GM21529 (cell line): ENCODE measurements around the gene CBLIF.
"Not testable (repeated sequence)": the region's sequence is repeated elsewhere in the genome, so short reads cannot be mapped to it uniquely, and the experiment has no call there.

Source experiments
- ATAC-seq: cut with Tn5 transposase; IDR thresholded peaks from one replicate; pipeline ENCODE4 v1.9.1; 2021; ENCODE audit not compliant: unreplicated experiment

CBLIF gene

DNA sequence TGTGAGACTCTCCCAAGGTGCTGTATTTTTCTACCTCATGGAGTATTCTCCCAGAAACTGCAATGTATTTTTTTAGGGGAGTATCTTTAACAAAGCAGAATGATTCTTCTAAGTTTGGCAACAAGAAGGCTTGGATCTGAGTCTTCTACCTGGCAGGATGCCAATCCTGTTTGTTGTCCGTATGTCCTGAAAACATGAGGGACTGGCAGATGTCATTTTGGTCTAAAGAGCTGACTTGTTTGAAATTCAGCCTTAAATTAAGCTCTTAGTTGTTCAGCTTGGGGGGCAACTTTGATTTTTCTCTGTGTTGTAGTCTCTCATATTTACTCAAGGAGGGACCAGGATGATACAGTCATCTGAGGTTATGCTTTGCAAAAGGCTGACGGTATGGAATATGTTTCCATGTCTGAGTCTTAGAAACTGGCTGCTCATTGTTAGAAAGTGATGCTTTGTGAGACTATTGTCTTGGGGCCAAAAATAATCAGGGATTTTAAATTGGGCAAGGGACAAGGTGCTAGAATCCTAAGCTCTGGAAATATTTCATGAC lies 44.1 kb downstream of the CBLIF start:
- ATAC-seq, result no peak

DNA sequence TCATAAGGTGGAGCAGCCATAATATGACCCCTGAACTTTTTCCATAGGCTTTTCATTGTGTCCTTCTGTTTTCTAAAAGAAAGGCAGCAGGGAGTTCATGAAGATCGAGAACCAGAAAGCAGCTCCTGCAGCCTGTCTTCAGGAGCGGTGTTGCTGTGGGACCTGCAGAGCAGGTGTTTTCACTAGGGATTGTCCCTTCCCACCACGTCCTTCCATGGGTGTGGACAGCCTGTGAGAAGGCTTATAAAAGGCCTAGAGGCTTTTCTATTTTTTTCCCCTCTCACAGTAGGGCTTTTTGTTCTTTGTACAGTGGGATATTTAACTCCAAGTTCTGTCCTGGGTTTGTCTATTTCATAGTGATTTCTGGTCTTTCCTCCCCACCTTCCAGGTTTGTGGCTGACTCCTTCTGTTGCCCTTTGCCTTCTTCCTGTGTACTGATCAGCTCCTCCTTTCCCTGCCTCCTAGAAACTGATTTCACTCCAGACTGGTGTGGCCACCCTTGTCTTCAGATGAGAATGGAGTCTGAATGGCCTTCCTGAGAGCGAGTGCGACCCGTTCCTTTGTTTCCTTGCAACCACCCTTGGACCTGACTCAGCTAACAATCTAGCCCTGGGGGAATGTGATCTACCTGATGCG lies 44.8 kb downstream of the CBLIF start:
- no peak for ATAC-seq

DNA sequence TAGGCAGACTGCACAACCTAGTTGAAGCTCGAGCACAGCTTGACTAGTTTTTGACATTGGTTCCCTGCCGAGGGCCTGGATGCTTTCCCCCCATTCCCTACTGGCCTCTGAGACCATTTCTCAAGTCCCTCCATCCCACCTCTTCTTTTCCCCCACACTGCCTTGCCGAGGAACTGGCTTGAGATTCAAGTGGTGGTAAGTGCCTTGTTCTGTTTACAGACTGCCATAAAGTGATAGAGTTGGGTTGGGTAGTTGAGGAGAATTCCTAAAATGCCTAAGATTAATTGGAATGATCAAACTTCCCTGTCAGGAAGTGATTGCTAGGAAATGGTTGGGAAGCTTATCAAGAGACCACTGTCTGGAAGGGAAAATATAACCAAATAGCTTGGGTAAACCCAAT lies 50.9 kb downstream of the CBLIF start:
- ATAC-seq, result no peak

DNA sequence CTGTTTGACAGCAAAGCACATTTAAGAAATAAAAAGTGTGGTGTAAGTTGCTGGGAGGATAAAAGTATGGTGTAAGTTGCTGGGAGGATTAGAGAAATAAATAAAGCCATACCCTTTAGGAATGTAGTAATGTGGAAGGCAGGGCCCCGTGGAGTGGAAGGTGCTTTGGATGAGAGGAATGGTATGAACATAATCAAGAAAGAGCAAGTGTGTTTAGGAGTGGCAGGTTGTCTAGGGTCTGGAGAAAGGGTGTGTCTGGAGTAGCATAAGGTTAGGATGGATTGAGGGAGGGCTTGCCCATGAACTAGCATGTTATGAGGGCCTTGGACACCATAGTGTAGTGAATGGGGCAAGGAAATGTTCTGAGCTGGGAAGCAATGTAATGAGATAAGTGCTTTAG lies 52.8 kb downstream of the CBLIF start:
- ATAC-seq, result no peak

DNA sequence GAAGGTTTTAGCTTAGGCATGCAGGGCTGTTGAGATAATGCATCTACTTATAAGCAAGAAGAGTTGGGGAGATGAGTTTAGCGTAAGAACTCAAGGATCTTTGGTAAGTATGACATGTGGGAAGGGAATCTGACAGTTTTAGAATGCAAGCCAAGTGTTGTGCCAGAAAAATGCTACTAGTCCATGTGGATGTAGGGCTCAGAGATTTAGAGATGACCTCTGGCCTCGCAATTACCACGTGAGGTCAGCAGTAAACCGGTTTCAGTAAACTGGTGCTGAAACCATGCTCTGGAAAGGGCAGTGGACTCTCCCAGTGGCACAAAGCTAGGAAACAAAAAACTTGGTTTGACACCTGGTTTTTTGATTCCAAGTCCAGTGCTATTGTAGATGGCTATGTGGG lies 53.7 kb downstream of the CBLIF start:
- no peak for ATAC-seq

DNA sequence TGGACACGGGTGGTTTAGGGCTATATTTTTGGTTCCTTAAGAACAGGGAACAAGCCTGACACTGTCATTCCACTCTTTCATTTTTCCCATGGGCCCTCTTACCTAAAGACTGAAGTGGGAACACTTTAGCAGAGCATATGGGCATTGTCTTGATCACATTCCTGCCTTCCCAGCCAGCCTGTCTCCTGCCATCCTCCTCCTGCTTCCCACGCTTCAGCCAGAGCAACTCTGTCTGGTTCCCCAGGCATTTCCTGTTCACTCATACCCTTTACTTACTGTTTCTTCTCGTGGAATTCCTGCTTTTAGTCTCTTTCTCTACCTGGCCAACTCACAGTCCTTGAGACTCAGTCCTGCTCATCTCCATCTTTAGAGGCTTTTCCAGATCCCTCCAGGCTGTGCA lies 57.5 kb downstream of the CBLIF start:
- ATAC-seq, result no peak

DNA sequence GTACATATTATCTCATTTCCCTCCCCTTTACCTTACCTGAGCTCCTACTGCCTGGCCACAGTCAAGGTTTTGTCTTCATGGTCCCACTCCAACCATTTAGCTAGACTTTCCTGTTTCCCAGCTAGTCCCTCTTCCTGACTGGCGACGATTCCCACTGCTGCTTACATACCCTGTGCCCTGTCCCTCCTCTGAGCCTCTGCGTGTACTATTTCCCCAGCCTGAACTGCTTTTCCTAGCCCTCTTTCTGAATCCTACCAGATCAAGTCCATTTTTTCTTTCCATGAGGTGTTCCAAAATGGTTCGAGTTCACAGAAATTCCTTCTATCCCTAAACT lies 58.1 kb downstream of the CBLIF start:
- no peak for ATAC-seq

DNA sequence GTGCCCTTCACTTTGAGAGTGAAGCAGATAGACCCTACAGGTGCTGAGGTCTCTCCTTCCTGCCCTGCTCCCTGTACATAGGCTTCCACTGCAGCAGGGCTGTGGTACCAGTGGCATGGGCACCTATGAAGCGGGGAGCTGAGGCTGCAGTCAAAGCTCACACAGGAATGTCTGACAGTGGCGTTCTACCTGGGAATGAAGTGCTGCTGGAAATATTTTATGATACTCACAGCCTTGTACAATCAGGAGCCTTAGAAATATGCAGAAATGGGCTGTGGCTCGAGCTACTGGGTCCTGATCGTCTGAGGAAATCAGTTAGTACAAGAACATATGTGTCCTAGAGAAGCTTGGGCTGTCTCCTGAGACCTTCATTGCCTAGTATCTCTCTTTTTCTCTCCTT lies 59.5 kb downstream of the CBLIF start:
- ATAC-seq, result no peak

DNA sequence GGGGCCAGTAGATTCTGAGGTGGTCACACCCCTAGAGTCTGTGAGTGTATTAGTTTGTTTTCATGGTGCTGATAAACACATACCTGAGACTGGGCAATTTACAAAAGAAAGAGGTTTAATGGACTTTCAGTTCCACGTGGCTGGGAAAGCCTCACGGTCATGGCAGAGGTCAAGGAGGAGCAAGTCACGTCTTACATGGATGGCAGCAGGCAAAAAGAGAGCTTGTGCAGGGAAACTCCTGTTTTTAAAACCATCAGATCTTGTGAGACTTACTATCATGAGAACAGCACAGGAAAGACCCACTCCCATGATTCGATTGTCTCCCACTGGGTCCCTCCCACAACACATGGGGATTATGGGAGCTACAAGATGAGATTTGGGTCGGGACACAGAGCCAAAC lies 60.9 kb downstream of the CBLIF start:
- not testable (repeated sequence) for ATAC-seq

DNA sequence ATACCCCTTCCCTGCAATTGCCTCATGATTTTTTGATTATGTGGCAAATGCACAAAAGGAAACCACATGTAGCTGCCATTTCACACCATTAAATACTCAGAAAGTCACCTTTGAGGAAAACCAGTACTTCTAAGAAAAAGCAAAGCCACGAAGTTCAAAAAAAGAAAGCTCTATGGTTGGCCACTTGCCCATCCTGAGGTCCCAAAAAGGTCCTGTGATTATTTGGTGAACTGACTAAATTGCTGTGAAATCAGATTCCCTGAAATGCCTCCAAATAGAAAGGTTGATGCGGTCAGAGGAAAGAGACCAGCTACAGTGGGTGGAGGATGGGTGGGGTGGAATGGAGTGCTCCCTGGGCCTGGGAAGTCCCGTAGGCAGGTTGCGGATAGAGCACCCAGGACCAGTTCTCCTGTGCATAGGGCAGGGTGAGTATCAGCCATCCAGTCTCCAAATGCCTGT lies 61.6 kb downstream of the CBLIF start:
- ATAC-seq, result no peak

DNA sequence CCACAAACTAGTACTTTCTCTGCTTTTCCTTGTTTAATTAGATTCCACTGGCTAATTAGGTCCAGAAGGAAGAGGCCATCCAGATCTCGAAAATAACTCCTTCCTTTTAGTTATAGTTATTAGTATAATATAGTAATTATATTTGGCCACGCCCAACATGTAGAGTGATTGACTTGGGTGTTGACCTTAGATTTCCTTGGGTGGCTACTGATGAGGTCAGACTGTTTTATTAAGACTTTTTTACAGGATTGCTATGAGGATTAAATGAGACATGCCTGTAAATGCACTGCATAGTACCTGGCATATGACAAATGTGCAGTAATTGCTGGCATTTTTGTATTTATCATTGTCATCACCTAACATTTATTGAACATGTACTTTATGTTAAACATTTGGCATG lies 63.2 kb downstream of the CBLIF start:
- ATAC-seq, result no peak

DNA sequence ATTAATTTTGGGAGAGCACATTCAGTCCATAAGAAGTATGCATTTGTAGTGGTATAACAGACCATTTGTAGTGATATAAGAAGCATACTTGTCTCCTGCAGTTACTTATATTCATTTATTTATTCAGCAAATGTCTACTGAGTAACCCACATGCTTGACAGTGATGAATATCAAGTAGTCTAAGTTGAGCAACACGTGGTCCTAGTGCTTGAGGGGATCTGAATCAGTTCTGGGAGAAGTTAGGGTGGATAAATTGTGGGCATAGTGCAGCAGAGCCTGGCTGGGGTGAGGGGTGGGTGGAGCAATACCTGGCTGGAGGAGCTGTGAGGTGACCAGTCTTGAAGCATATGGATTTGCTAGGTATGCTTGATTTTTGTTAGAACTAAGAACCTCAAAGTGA lies 65.8 kb downstream of the CBLIF start:
- ATAC-seq, result no peak
